IMR-90 (cell line): ENCODE data around the gene SNTG2.

Source experiments
- CTCF ChIP-seq: conservative IDR thresholded peaks from 2 replicates; pipeline ENCODE4 v1.5.1; 2012; ENCODE audit warnings: mild to moderate bottlenecking, low read depth, low read length, improper control_type of control experiment
- RAD21 ChIP-seq: IDR thresholded peaks from 2 replicates; pipeline ENCODE4 v1.6.1; 2012; ENCODE audit warnings: low read length, improper control_type of control experiment

DNA sequence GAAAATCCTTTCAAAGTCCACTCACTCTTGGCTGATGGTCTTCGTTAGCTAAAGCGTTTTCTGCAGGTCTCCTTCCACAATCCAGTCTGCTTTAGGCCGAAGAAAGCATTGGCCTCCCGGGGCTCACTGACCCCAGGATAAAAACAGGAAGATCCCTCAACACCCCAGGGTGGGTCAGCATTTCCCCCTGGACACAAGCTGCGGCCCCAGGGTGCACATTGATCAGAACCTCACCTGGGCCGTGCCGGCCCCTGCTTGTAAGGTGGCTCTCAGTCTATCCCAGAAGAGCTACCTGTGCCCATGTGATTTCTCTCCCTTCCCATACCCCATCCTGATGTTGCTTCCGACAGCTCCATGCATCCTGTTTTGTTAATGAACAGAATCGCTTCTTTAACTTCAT lies 349.6 kb downstream of the SNTG2 start:
- TF ChIP-seq RAD21 (no peak), CTCF (no peak)
